H1 (cell line): Measurements from ENCODE around the gene TNS1. TPM values are rescaled to one million over a fixed set of nuclear protein-coding genes. Genes with fewer than 3 reads are reported as not detected.

Experiments
- CTCF ChIA-PET: fragments of 300-600 bp; sonication (Branson Sonifier 250); formaldehyde crosslinking; loops from one replicate; lab custom pipeline; 2021; ENCODE audit not compliant: partially characterized antibody; lab: Charles Lee
- POLR2A ChIA-PET: fragments of 300-600 bp; sonication (Branson Sonifier 250); formaldehyde crosslinking; loops from one replicate; lab custom pipeline; 2021; ENCODE audit warnings: inconsistent platforms; ENCODE audit not compliant: partially characterized antibody; lab: Charles Lee
- DNase-seq, 2 experiments: peaks; one replicate each; pipeline versions ENCODE4 v3.0.0 to v3.0.0-alpha.2; 2010 to 2022; ENCODE audit warnings: low spot score in 2 of 2, low read depth in 1 of 2, mixed read lengths in 1 of 2
- FAIRE-seq: peaks from 2 replicates; lab custom pipeline; 2011; peaks lifted over from hg19 to GRCh38; lab: Jason Lieb, UNC
- H2AFZ ChIP-seq: 2 replicates; pipeline ENCODE4 v1.8.1; 2012; ENCODE audit warnings: low read length, inconsistent platforms
- H2AK5ac ChIP-seq: 2 replicates; pipeline ENCODE4 v1.6.1; 2013; ENCODE audit warnings: low read depth, low read length
- H2BK120ac ChIP-seq: replicated peaks from 2 replicates; pipeline ENCODE3; 2013; ENCODE audit warnings: low read depth, low read length, inconsistent platforms
- H2BK12ac ChIP-seq: 2 replicates; pipeline ENCODE4 v1.6.1; 2013; ENCODE audit warnings: low read depth, low read length
- H2BK15ac ChIP-seq: 2 replicates; pipeline ENCODE4 v1.6.1; 2013; ENCODE audit warnings: low read length
- H2BK20ac ChIP-seq: 2 replicates; pipeline ENCODE4 v1.6.1; 2013; ENCODE audit warnings: low read length
- H2BK5ac ChIP-seq: 2 replicates; pipeline ENCODE4 v1.6.1; 2013; ENCODE audit warnings: low read depth, low read length
- H3K14ac ChIP-seq: 2 replicates; pipeline ENCODE4 v1.6.1; 2013; ENCODE audit warnings: inconsistent platforms; ENCODE audit not compliant: insufficient read length
- H3K18ac ChIP-seq: 2 replicates; pipeline ENCODE4 v1.6.1; 2013; ENCODE audit warnings: low read length; ENCODE audit errors: extremely low read depth
- H3K23ac ChIP-seq: 2 replicates; pipeline ENCODE4 v1.6.1; 2013; ENCODE audit warnings: inconsistent platforms; ENCODE audit not compliant: insufficient read length
- H3K23me2 ChIP-seq: 2 replicates; pipeline ENCODE4 v1.6.1; 2013; ENCODE audit warnings: low read depth, low read length
- H3K27ac ChIP-seq: 2 replicates; pipeline ENCODE4 v1.6.1; 2011; ENCODE audit warnings: low read depth, low read length, inconsistent platforms
- H3K27me3 ChIP-seq, 4 experiments: replicated peaks in 1 of 4; 1 replicate in 1 of 4; 2 replicates in 3 of 4; pipeline versions ENCODE4 v1.6.1 to v1.8.1; 2011 to 2013; ENCODE audit warnings: low read length in 3 of 4, mild to moderate bottlenecking in 3 of 4, inconsistent platforms in 2 of 4, mixed read lengths in 2 of 4, moderate library complexity in 1 of 4; ENCODE audit not compliant: control insufficient read depth in 3 of 4, insufficient read depth in 3 of 4; ENCODE audit errors: extremely low read depth in 1 of 4
- H3K36me3 ChIP-seq, 4 experiments: 2 replicates each; pipeline versions ENCODE4 v1.6.1 to v1.8.1; 2011 to 2013; ENCODE audit warnings: mild to moderate bottlenecking in 4 of 4, low read length in 3 of 4, moderate library complexity in 2 of 4, control low read depth in 1 of 4, inconsistent platforms in 1 of 4; ENCODE audit not compliant: insufficient read depth in 4 of 4, control insufficient read depth in 2 of 4
- H3K4ac ChIP-seq: replicated peaks from 2 replicates; pipeline ENCODE3; 2013; ENCODE audit warnings: low read length, low read depth, mixed read lengths, inconsistent platforms; ENCODE audit not compliant: insufficient read length
- H3K4me1 ChIP-seq, 4 experiments: replicated peaks in 1 of 4; 1 replicate in 1 of 4; 2 replicates in 3 of 4; pipeline versions ENCODE4 v1.6.1 to v1.8.1; 2011 to 2013; ENCODE audit warnings: low read length in 3 of 4, inconsistent platforms in 2 of 4, mixed read lengths in 1 of 4; ENCODE audit not compliant: insufficient read depth in 4 of 4, control insufficient read depth in 3 of 4
- H3K4me2 ChIP-seq, 2 experiments: 2 replicates each; pipeline versions ENCODE4 v1.6.1 to v1.8.1; 2011 to 2013; ENCODE audit warnings: low read depth in 2 of 2, low read length in 2 of 2, control low read depth in 1 of 2, inconsistent platforms in 1 of 2, mild to moderate bottlenecking in 1 of 2; ENCODE audit not compliant: insufficient read depth in 1 of 2
- H3K4me3 ChIP-seq, 4 experiments: fragments of 200-600, 300-600 bp in 1 of 4; sonication (generic), shearing (Covaris generic), sonication (Bioruptor Twin) in 1 of 4; 2 replicates each; pipeline versions ENCODE4 v1.5.1 to v1.8.1; 2011 to 2016; ENCODE audit warnings: low read length in 4 of 4, low read depth in 3 of 4, control low read depth in 2 of 4, inconsistent platforms in 2 of 4, mild to moderate bottlenecking in 2 of 4, mixed read lengths in 1 of 4, moderate library complexity in 1 of 4; ENCODE audit not compliant: insufficient read depth in 2 of 4; ENCODE audit errors: extremely low read depth in 1 of 4
- H3K56ac ChIP-seq: replicated peaks from 2 replicates; pipeline ENCODE3; 2013; ENCODE audit warnings: low read depth, mild to moderate bottlenecking, mixed read lengths, low read length, inconsistent platforms; ENCODE audit not compliant: insufficient read length
- H3K79me1 ChIP-seq: 2 replicates; pipeline ENCODE4 v1.6.1; 2013; ENCODE audit warnings: low read depth, low read length, control low read depth
- H3K79me2 ChIP-seq, 2 experiments: 2 replicates each; pipeline versions ENCODE4 v1.6.1 to v1.8.1; 2012 to 2013; ENCODE audit warnings: low read length in 2 of 2, mild to moderate bottlenecking in 2 of 2, inconsistent platforms in 1 of 2; ENCODE audit not compliant: insufficient read depth in 2 of 2, control insufficient read depth in 1 of 2
- H3K9ac ChIP-seq, 4 experiments: replicated peaks in 1 of 4; 1 replicate in 1 of 4; 2 replicates in 3 of 4; pipeline versions ENCODE4 v1.6.1 to v1.8.1; 2011 to 2013; ENCODE audit warnings: low read depth in 3 of 4, low read length in 3 of 4, control low read depth in 2 of 4, mild to moderate bottlenecking in 2 of 4, moderate library complexity in 2 of 4, inconsistent platforms in 1 of 4; ENCODE audit errors: extremely low read depth in 1 of 4
- H3K9me3 ChIP-seq, 2 experiments: 2 replicates each; pipeline versions ENCODE4 v1.6.1 to v1.8.1; 2012 to 2013; ENCODE audit warnings: mild to moderate bottlenecking in 2 of 2, moderate library complexity in 2 of 2, control low read depth in 1 of 2, inconsistent platforms in 1 of 2, low read depth in 1 of 2, low read length in 1 of 2, mixed read lengths in 1 of 2; ENCODE audit not compliant: insufficient read depth in 2 of 2
- H4K20me1 ChIP-seq, 2 experiments: replicated peaks in 1 of 2; 2 replicates each; pipeline versions ENCODE3 to v1.8.1; 2011 to 2013; ENCODE audit warnings: inconsistent platforms in 2 of 2, low read length in 2 of 2, mild to moderate bottlenecking in 1 of 2; ENCODE audit not compliant: insufficient read depth in 2 of 2, control insufficient read depth in 1 of 2
- H4K5ac ChIP-seq: 2 replicates; pipeline ENCODE4 v1.6.1; 2013; ENCODE audit warnings: low read length, low read depth, mixed read lengths, inconsistent platforms; ENCODE audit not compliant: insufficient read length
- H4K8ac ChIP-seq: 2 replicates; pipeline ENCODE4 v1.8.0; 2013; ENCODE audit warnings: mild to moderate bottlenecking, moderate library complexity, low read length, inconsistent platforms; ENCODE audit not compliant: insufficient read depth; ENCODE audit errors: extremely low read depth
- H4K91ac ChIP-seq: replicated peaks from 2 replicates; pipeline ENCODE3; 2013; ENCODE audit warnings: low read length, mixed read lengths, inconsistent platforms; ENCODE audit not compliant: insufficient read length
- CBX8 ChIP-seq: fragments of 300-800, 300-1000 bp; sonication (generic); IDR thresholded peaks from 2 replicates; pipeline ENCODE4 v1.7.1; 2016; ENCODE audit warnings: low read depth, low read length, borderline replicate concordance
- CREB1 ChIP-seq: IDR thresholded peaks from 2 replicates; pipeline ENCODE4 v1.6.1; 2012; ENCODE audit warnings: inconsistent platforms
- EGR1 ChIP-seq: IDR thresholded peaks from 2 replicates; pipeline ENCODE4 v1.6.1; 2011; ENCODE audit warnings: low read depth, low read length, borderline replicate concordance
- GABPA ChIP-seq: IDR thresholded peaks from 2 replicates; pipeline ENCODE4 v1.6.1; 2011; ENCODE audit warnings: mild to moderate bottlenecking, low read length, moderate library complexity, borderline replicate concordance; ENCODE audit not compliant: insufficient read depth
- HDAC6 ChIP-seq: IDR thresholded peaks from one replicate; pipeline ENCODE4 v1.7.1; 2012; ENCODE audit warnings: low read depth, mild to moderate bottlenecking, inconsistent platforms, low read length, moderate library complexity
- MAFK ChIP-seq: IDR thresholded peaks from 2 replicates; pipeline ENCODE4 v1.6.1; 2012; ENCODE audit warnings: low read depth, mild to moderate bottlenecking, improper control_type of control experiment, low read length
- MAX ChIP-seq: IDR thresholded peaks from 2 replicates; pipeline ENCODE4 v1.6.1; 2012; ENCODE audit warnings: inconsistent platforms
- SIX5 ChIP-seq: IDR thresholded peaks from 2 replicates; pipeline ENCODE4 v1.6.1; 2011; ENCODE audit warnings: mild to moderate bottlenecking, low read depth, low read length
- SP1 ChIP-seq: IDR thresholded peaks from 2 replicates; pipeline ENCODE4 v1.6.1; 2011; ENCODE audit warnings: low read depth, low read length
- SRF ChIP-seq: IDR thresholded peaks from 2 replicates; pipeline ENCODE4 v1.6.1; 2011; ENCODE audit warnings: mild to moderate bottlenecking, low read depth, low read length, moderate library complexity
- WGBS, 2 experiments: shearing (Covaris generic) in 1 of 2; methylation state at CpG; one replicate each; pipeline versions ENCODE4 v1.1.6 to v1.1.7; 2013 to 2015; ENCODE audit warnings: low lambda C conversion rate in 2 of 2, mixed read lengths in 2 of 2, inconsistent platforms in 1 of 2, low coverage in 1 of 2, missing lambda C conversion rate in 1 of 2; ENCODE audit not compliant: insufficient replicate concordance in 2 of 2, insufficient coverage in 1 of 2, insufficient read length in 1 of 2; ENCODE audit errors: extremely low coverage in 1 of 2, missing lambda C conversion rate in 1 of 2; 5-methylcytosine and 5-hydroxymethylcytosine counted together
- polyA plus RNA-seq, 7 experiments: library from polyadenylated mRNA; depleted of rRNA in 3 of 7; stranded (reverse) in 5 of 7; unstranded in 2 of 7; fragments of >200 nt in 5 of 7; fragments of 200-250 nt in 2 of 7; gene quantifications; 1 replicate in 5 of 7; 2 replicates in 1 of 7; 4 replicates in 1 of 7; pipeline versions ENCODE4 v1.2.1 to v1.2.3, GENCODE V29; 2011 to 2013; ENCODE audit warnings: missing spikeins in 2 of 7, mixed read lengths in 2 of 7
- total RNA-seq: library from RNA; stranded (reverse); fragmentation: NEBNext Ultra II Directional; extraction: Animal tissue kit (Norgen Biotek cat#: 25700); gene quantifications from 2 replicates; pipeline ENCODE4 v1.2.1, GENCODE V29; 2021

TNS1 gene
- total and polyA plus RNA-seq, 2 of the 8 experiments (the other 6 are each of a cell fraction or from before 2014, with no cell fraction given), result 1.5 to 5.1 TPM

DNA sequence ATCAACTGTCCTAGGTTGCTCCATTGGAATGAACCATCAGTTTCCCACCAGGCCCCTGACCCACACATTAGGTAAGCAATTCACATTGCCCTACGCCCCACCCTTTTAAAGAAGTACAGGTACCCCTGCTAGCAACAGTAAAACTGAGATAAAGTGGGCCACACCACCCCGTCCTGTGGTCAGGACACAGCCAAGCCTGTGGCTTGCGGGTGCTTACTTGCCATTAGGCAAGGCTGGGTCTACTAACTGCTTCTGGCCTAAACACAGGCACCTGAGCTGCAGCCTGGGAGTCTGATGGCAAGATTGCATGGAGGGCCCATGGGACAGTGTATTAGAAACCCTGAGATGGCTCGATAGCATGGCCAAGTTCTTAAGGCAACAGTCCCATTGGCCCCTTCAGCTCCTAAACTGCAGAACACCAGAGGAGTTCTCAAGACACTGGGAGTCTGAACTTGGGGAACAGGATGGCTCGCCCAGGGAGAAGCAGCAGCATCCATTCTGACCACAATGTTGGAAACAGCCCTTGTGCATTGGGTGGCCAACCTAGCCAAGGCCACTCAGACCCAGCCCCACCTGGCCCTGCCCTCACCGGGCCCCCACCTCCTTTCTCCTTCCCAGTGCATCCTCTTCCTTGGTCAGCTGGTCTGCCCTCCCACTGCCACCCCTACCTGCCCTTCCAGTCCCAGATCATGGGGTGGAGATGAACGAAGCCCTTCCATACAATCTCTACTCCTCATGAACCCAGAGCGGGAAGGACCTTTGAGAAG is 177.1 kb downstream of the TNS1 start:
- H3K4me3 ChIP-seq, result no peak overlapping the region
- no peak overlapping the region for H4K91ac ChIP-seq
- H4K20me1 ChIP-seq, result no peaks in the 10 kb centered on the region
- H3K23ac ChIP-seq, result no peak overlapping the region
- H3K23me2 ChIP-seq, result no peaks in the 10 kb centered on the region
- H2BK120ac ChIP-seq, result no peak overlapping the region
- FAIRE-seq (no peak), DNase-seq (no peak)
- no peak overlapping the region for H2BK15ac ChIP-seq
- no peak overlapping the region for H2AK5ac ChIP-seq
- peaks cover 0 to 3% (median under 1%) of the 10 kb centered on the region in 4 experiments; a peak in 1 of 7 replicates for H3K4me1 ChIP-seq
- H3K36me3 ChIP-seq, result no peaks in the 10 kb centered on the region
- no peaks in the 10 kb centered on the region for H3K27me3 ChIP-seq
- H4K5ac ChIP-seq, result no peak overlapping the region
- no peak overlapping the region for H2AFZ ChIP-seq
- H3K4ac ChIP-seq, result no peak overlapping the region
- no peak overlapping the region for H3K18ac ChIP-seq
- 85% methylated on average over 8 of the region's 8 CpGs; no CpG with 5 or more reads in 1 of the 2 experiments for WGBS, 2 experiments
- no peaks in the 10 kb centered on the region for H3K79me1 ChIP-seq
- no peaks in the 10 kb centered on the region for H3K9me3 ChIP-seq
- no peak overlapping the region for H3K9ac ChIP-seq
- H2BK12ac ChIP-seq, result no peak overlapping the region
- H3K4me2 ChIP-seq, result no peak overlapping the region
- H3K79me2 ChIP-seq, result no peaks in the 10 kb centered on the region
- no peak overlapping the region for H4K8ac ChIP-seq
- H3K14ac ChIP-seq, result no peak overlapping the region
- H2BK5ac ChIP-seq, result no peak overlapping the region
- H3K56ac ChIP-seq, result no peak overlapping the region
- H2BK20ac ChIP-seq, result no peak overlapping the region
- CTCF ChIA-PET, result interaction anchor here (1.0 to 14.9 kb wide), 12 partner anchors 8 to 208 kb away, joined by 3 to 155 read pairs (median 3); no protein-coding TSS in a partner anchor
- no peak overlapping the region for H3K27ac ChIP-seq
- POLR2A ChIA-PET, result interaction anchor here (0.6 to 0.7 kb wide), 2 partner anchors 33 to 82 kb away, joined by 3 read pairs; no protein-coding TSS in a partner anchor
- TF ChIP-seq SRF, result no peak
- no peak for TF ChIP-seq MAFK
- no peak for TF ChIP-seq SIX5
- no peak for TF ChIP-seq EGR1
- TF ChIP-seq CREB1, result no peak
- TF ChIP-seq CBX8, result no peak
- no peak for TF ChIP-seq SP1
- no peak for TF ChIP-seq GABPA
- no peak for TF ChIP-seq HDAC6
- TF ChIP-seq MAX, result no peak
